ENCODE results near the gene PPM1M.

The PPM1M gene

DNA sequence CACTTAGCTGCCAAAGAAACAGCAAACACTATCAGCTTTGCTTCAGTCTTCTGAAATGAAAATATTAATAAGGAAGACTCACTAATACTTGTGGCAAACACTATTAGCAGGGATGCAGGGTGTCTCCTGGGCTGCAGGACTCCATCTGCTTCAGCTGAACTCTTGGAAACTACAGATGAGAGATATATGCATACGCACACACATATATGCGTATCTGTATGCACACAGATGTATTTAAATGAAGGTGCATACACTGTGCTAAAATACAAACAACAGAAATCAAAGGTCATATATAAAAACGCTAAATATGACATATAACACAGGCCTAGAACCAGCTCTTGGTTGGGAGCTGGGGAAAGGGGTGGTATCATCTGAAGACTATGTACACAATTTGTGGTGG lies 10.6 kb downstream of the PPM1M start:
- DNase-seq (ENCODE audit: low read depth) = no peak
- no peak overlapping the region for H3K4me3 ChIP-seq (ENCODE audit: low read depth, low read length)
- no peak for TF ChIP-seq CTCF (IDR thresholded peaks at IDR 0.05; ENCODE audit: insufficient read depth, low read depth, low read length, missing control alignments)

DNA sequence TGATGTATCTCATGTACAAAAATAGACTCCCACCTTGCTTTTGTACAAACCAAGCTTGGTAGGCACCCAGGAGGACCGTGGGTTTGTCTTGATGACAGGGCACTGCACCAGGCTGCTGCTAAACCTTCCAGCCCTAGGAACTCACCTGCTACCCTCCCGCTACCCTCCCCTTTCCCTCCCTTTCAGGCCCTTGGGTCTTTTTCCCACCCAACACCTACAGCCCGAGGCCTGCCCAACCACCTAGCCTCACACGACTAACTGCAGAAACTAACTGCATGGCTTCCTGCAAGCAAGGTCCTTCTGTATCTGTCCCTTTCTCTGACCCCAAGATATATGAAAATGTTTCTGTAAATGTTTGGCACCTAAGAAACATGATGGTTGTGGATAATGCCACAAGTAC lies 11.1 kb downstream of the PPM1M start:
- no peak for TF ChIP-seq CTCF (IDR thresholded peaks at IDR 0.05; ENCODE audit: insufficient read depth, low read depth, low read length, missing control alignments)

GRCh38 chr3:52257911-52258310 lies 12.4 kb downstream of the PPM1M start:
- DNase-seq (ENCODE audit: low read depth) = no peak
- no peak for TF ChIP-seq CTCF (IDR thresholded peaks at IDR 0.05; ENCODE audit: insufficient read depth, low read depth, low read length, missing control alignments)
- no peak overlapping the region for H3K4me3 ChIP-seq (ENCODE audit: low read depth, low read length)

More for the DNA sequence above, 11.1 kb downstream of the PPM1M start:
- no peak for DNase-seq (ENCODE audit: low read depth)
- H3K4me3 ChIP-seq (ENCODE audit: low read depth, low read length) = no peak overlapping the region

GRCh38 chr3:52259035-52259434 lies 13.5 kb downstream of the PPM1M start:
- no peak for DNase-seq (ENCODE audit: low read depth)
- no peak overlapping the region for H3K4me3 ChIP-seq (ENCODE audit: low read depth, low read length)
- no peak for TF ChIP-seq CTCF (IDR thresholded peaks at IDR 0.05; ENCODE audit: insufficient read depth, low read depth, low read length, missing control alignments)

DNA sequence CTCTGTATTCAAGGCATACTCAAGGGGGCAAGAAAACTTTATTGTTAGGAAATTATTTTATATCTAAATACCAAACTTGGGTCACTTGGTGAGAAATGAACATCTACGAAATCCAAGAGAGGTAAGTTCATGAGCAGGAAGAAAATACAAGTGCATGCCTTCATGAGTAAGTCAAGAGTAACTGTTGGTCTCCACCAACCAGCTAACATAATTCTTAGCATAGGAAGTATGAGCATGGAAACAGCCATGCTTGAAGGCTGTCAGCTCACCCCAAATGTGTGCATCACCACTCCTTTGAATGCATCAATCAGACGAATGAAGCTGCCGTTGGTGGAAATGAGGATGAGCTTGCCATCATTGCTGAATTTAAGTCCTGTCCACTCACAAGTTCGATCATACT lies 13.9 kb downstream of the PPM1M start:
- no peak for DNase-seq (ENCODE audit: low read depth)
- no peak for TF ChIP-seq CTCF (IDR thresholded peaks at IDR 0.05; ENCODE audit: insufficient read depth, low read depth, low read length, missing control alignments)
- no peak overlapping the region for H3K4me3 ChIP-seq (ENCODE audit: low read depth, low read length)

- TF ChIP-seq CTCF (IDR thresholded peaks at IDR 0.05; ENCODE audit: insufficient read depth, low read depth, low read length, missing control alignments) = no peak
- no peak overlapping the region for H3K4me3 ChIP-seq (ENCODE audit: low read depth, low read length)
- DNase-seq (ENCODE audit: low read depth) = no peak
Measured at GRCh38 chr3:52262447-52262846, 16.9 kb downstream of the PPM1M start.

- TF ChIP-seq CTCF (IDR thresholded peaks at IDR 0.05; ENCODE audit: insufficient read depth, low read depth, low read length, missing control alignments) = no peak
- DNase-seq (ENCODE audit: low read depth) = no peak
- H3K4me3 ChIP-seq (ENCODE audit: low read depth, low read length) = no peak overlapping the region
Measured at GRCh38 chr3:52265387-52265786, 19.8 kb downstream of the PPM1M start.

All from GM12865 (cell line).